Fibroblast of lung (primary cell): ENCODE results near the gene TWIST2. TPM values are rescaled to one million over a fixed set of nuclear protein-coding genes. Genes with fewer than 3 reads are reported as not detected.

ENCODE experiments used
- DNase-seq, 2 donors: peaks; one replicate each; pipeline versions ENCODE4 v3.0.0 to v3.0.0-alpha.2; 2010; ENCODE audit warnings: low read depth in 2 of 2
- H2AFZ ChIP-seq: 2 replicates; pipeline ENCODE4 v1.5.1; 2012; ENCODE audit warnings: low read length, control low read depth, inconsistent platforms
- H3K27ac ChIP-seq: 2 replicates; pipeline ENCODE4 v1.5.1; 2011; ENCODE audit warnings: low read length, control low read depth; ENCODE audit not compliant: insufficient read depth
- H3K27me3 ChIP-seq: 2 replicates; pipeline ENCODE4 v1.5.1; 2011; ENCODE audit warnings: mild to moderate bottlenecking, low read length; ENCODE audit not compliant: control insufficient read depth, insufficient read depth
- H3K36me3 ChIP-seq: 2 replicates; pipeline ENCODE4 v1.5.1; 2011; ENCODE audit warnings: low read length; ENCODE audit not compliant: control insufficient read depth, insufficient read depth
- H3K4me1 ChIP-seq: 2 replicates; pipeline ENCODE4 v1.5.1; 2011; ENCODE audit warnings: low read length; ENCODE audit not compliant: control insufficient read depth, insufficient read depth; ENCODE audit errors: extremely low read depth
- H3K4me2 ChIP-seq: 2 replicates; pipeline ENCODE4 v1.5.1; 2011; ENCODE audit warnings: low read length, control low read depth; ENCODE audit not compliant: insufficient read depth; ENCODE audit errors: extremely low read depth
- H3K4me3 ChIP-seq, 4 experiments: fragments of 200-600 bp in 1 of 4; sonication (generic) in 1 of 4; replicated peaks in 1 of 4; 2 replicates each; pipeline ENCODE4 v1.5.1; 2011 to 2016; ENCODE audit warnings: low read length in 4 of 4, low read depth in 3 of 4, mild to moderate bottlenecking in 3 of 4, control low read depth in 2 of 4, inconsistent platforms in 1 of 4, mixed read lengths in 1 of 4; ENCODE audit not compliant: insufficient read depth in 1 of 4; ENCODE audit errors: control extremely low read depth in 1 of 4
- H3K79me2 ChIP-seq: 2 replicates; pipeline ENCODE4 v1.5.1; 2012; ENCODE audit warnings: mild to moderate bottlenecking, low read length, inconsistent platforms; ENCODE audit not compliant: control insufficient read depth, insufficient read depth
- H3K9ac ChIP-seq: 2 replicates; pipeline ENCODE4 v1.5.1; 2011; ENCODE audit warnings: mild to moderate bottlenecking, low read length, control low read depth; ENCODE audit not compliant: insufficient read depth
- H3K9me3 ChIP-seq: 2 replicates; pipeline ENCODE4 v1.5.1; 2012; ENCODE audit warnings: low read depth, low read length; ENCODE audit not compliant: control insufficient read depth, insufficient read depth
- H4K20me1 ChIP-seq: 2 replicates; pipeline ENCODE4 v1.5.1; 2011; ENCODE audit warnings: low read length; ENCODE audit not compliant: control insufficient read depth, insufficient read depth; ENCODE audit errors: extremely low read depth
- EZH2 ChIP-seq: IDR thresholded peaks from 2 replicates; pipeline ENCODE4 v1.5.1; 2012; ENCODE audit warnings: low read length, control low read depth, mild to moderate bottlenecking; ENCODE audit errors: missing control alignments
- polyA plus RNA-seq, 2 donors: library from polyadenylated mRNA; depleted of rRNA in 1 of 2; stranded (reverse) in 1 of 2; unstranded in 1 of 2; fragments of >200 nt; gene quantifications; 2 replicates each; pipeline ENCODE4 v1.2.1, GENCODE V29; 2011 to 2012; ENCODE audit warnings: missing spikeins in 1 of 2
- total RNA-seq: library from RNA; depleted of rRNA; stranded (reverse); fragments of >200 nt; gene quantifications from 2 replicates; pipeline ENCODE4 v1.2.1, GENCODE V29; 2014
- TF ChIP-seq, protein P1 (sequence below), 2 donors: IDR thresholded peaks in 1 of 2; conservative IDR thresholded peaks in 1 of 2; 1 replicate in 1 of 2; 2 replicates in 1 of 2; pipeline ENCODE4 v1.5.1; 2011 to 2012; ENCODE audit warnings: low read length in 2 of 2, control low read depth in 1 of 2, inconsistent platforms in 1 of 2, low read depth in 1 of 2, mild to moderate bottlenecking in 1 of 2

Gene TWIST2
- total and polyA plus RNA-seq, 2 donors (not counting 1 experiment from before 2014, with no cell fraction given) = 85.2 to 118 TPM

GRCh38 chr2:238861013-238861730 lies 13.3 kb downstream of the TWIST2 start:
- TF ChIP-seq, protein P1, sequence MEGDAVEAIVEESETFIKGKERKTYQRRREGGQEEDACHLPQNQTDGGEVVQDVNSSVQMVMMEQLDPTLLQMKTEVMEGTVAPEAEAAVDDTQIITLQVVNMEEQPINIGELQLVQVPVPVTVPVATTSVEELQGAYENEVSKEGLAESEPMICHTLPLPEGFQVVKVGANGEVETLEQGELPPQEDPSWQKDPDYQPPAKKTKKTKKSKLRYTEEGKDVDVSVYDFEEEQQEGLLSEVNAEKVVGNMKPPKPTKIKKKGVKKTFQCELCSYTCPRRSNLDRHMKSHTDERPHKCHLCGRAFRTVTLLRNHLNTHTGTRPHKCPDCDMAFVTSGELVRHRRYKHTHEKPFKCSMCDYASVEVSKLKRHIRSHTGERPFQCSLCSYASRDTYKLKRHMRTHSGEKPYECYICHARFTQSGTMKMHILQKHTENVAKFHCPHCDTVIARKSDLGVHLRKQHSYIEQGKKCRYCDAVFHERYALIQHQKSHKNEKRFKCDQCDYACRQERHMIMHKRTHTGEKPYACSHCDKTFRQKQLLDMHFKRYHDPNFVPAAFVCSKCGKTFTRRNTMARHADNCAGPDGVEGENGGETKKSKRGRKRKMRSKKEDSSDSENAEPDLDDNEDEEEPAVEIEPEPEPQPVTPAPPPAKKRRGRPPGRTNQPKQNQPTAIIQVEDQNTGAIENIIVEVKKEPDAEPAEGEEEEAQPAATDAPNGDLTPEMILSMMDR (conservative IDR thresholded peaks at IDR 0.05 in 1 of 2, IDR thresholded peaks at IDR 0.05 in 1 of 2; ENCODE audit: low read depth in 1 of 2, low read length in 2 of 2) = no peak
- no peak for TF ChIP-seq EZH2
- H3K79me2 ChIP-seq = peaks cover 86% of the 10 kb centered on the region
- H3K9ac ChIP-seq = no peak overlapping the region
- peaks cover 31% of the 10 kb centered on the region for H3K4me1 ChIP-seq
- no peaks in the 10 kb centered on the region for H3K27me3 ChIP-seq
- peak overlapping the region in 1 of 4 experiments; percentile 40 for H3K4me3 ChIP-seq
- no peak overlapping the region for H2AFZ ChIP-seq
- DNase-seq = no peak
- peaks cover 6% of the 10 kb centered on the region for H3K36me3 ChIP-seq
- H3K9me3 ChIP-seq = no peaks in the 10 kb centered on the region
- no peaks in the 10 kb centered on the region for H4K20me1 ChIP-seq
- peak overlapping the region; percentile 44 for H3K4me2 ChIP-seq
- peak overlapping the region; percentile 50 for H3K27ac ChIP-seq

DNA sequence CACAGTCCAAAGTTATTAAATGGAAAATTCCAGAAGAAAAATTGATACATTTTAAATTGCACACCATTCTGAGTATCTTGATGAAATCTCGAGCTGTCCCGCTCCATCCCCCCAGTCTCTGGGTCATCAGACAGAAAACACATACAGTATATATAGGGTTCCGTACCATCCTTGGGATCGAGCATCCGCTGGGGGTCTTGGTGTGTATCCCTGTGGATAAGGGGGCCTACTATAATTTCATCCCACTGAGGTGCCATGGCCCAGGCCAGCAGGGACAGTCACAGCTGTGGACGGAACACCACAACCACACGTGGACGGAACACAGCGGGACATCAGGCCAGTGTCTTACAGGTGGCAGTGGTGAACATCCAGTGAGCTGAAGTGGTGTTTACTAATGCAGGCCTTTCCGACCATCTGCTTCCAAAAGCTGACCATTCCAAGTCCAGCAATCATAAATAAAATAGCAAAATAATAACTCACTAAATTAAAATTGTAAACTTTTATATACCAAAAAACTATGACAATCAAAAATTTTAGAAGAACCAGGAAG lies 14.0 kb downstream of the TWIST2 start:
- H3K4me2 ChIP-seq = no peak overlapping the region
- H3K9ac ChIP-seq = no peak overlapping the region
- H3K4me3 ChIP-seq = peak overlapping the region in 1 of 4 experiments; percentile 40
- peak overlapping the region; percentile 50 for H3K27ac ChIP-seq
- no peaks in the 10 kb centered on the region for H3K9me3 ChIP-seq
- no peaks in the 10 kb centered on the region for H4K20me1 ChIP-seq
- no peak for TF ChIP-seq EZH2
- TF ChIP-seq, protein P1 (conservative IDR thresholded peaks at IDR 0.05 in 1 of 2, IDR thresholded peaks at IDR 0.05 in 1 of 2; ENCODE audit: low read depth in 1 of 2, low read length in 2 of 2) = no peak
- H3K27me3 ChIP-seq = no peaks in the 10 kb centered on the region
- peaks cover 86% of the 10 kb centered on the region for H3K79me2 ChIP-seq
- H3K4me1 ChIP-seq = peaks cover 35% of the 10 kb centered on the region
- H2AFZ ChIP-seq = no peak overlapping the region
- no peak for DNase-seq
- peaks cover 7% of the 10 kb centered on the region for H3K36me3 ChIP-seq

- peak overlapping the region in 1 of 4 experiments; percentile 36 for H3K4me3 ChIP-seq
- H3K9ac ChIP-seq = no peak overlapping the region
- TF ChIP-seq, protein P1 (conservative IDR thresholded peaks at IDR 0.05 in 1 of 2, IDR thresholded peaks at IDR 0.05 in 1 of 2; ENCODE audit: low read depth in 1 of 2, low read length in 2 of 2) = no peak
- no peak for TF ChIP-seq EZH2
- no peak overlapping the region for H3K4me2 ChIP-seq
- H3K4me1 ChIP-seq = peaks cover 42% of the 10 kb centered on the region
- H3K9me3 ChIP-seq = no peaks in the 10 kb centered on the region
- H4K20me1 ChIP-seq = no peaks in the 10 kb centered on the region
- no peak for DNase-seq
- no peak overlapping the region for H3K27ac ChIP-seq
- no peaks in the 10 kb centered on the region for H3K27me3 ChIP-seq
- H2AFZ ChIP-seq = no peak overlapping the region
- peaks cover 5% of the 10 kb centered on the region for H3K36me3 ChIP-seq
- peaks cover 84% of the 10 kb centered on the region for H3K79me2 ChIP-seq
Measured at GRCh38 chr2:238862701-238863100, 14.8 kb downstream of the TWIST2 start.
